HG02623 (cell line): ENCODE measurements around the gene EXOSC10.
"Not testable (repeated sequence)": the region's sequence is repeated elsewhere in the genome, so short reads cannot be mapped to it uniquely, and the experiment has no call there.

Source experiments
- ATAC-seq: cut with Tn5 transposase; IDR thresholded peaks from one replicate; pipeline ENCODE4 v1.9.1; 2021; ENCODE audit warnings: moderate library complexity; ENCODE audit not compliant: unreplicated experiment

Gene EXOSC10

DNA sequence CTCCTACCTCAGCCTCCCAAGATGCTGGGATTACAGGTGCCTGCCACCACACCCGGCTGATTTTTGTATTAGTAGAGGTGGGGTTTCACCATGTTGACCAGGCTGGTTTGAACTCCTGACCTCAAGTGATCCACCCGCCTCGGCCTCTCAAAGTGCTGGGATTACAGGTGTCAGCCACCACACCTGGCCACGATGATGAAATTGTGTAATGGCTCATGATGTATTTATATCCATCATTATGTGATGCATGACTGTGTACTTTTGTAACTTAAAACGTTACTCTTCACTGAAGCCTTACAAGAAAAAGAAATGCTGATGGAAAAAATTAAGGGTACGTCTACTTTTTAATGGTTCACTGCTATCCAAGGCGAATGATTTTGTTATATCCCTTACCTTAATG, 79.7 kb downstream of the EXOSC10 start:
- ATAC-seq = no peak

DNA sequence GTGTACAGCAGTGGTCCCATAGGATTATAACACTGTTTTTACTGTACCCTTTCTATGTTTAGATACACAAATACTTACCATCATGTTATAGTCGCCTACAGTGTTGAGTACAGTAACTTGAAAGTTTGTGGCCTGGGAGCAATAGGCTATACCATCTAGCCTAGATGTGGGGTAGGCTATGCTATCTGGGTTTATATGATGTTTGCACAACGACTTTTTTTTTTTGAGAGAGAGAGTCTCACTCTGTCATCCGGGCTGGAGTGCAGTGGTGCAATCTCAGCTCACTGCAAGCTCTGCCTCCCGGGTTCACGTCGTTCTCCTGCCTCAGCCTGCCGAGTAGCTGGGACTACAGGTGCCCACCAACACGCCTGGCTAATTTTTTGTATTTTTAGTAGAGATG, 80.3 kb downstream of the EXOSC10 start:
- ATAC-seq = not testable (repeated sequence)
